ENCODE measurements around the gene TBC1D16. TPM values are rescaled to one million over a fixed set of nuclear protein-coding genes. Genes with fewer than 3 reads are reported as not detected.
A peak's percentile ranks its signal among the peaks of the same experiment; 100 is the strongest.

Gene TBC1D16
- total RNA-seq, 1 donor from 2014 or later: 55.6 TPM

DNA sequence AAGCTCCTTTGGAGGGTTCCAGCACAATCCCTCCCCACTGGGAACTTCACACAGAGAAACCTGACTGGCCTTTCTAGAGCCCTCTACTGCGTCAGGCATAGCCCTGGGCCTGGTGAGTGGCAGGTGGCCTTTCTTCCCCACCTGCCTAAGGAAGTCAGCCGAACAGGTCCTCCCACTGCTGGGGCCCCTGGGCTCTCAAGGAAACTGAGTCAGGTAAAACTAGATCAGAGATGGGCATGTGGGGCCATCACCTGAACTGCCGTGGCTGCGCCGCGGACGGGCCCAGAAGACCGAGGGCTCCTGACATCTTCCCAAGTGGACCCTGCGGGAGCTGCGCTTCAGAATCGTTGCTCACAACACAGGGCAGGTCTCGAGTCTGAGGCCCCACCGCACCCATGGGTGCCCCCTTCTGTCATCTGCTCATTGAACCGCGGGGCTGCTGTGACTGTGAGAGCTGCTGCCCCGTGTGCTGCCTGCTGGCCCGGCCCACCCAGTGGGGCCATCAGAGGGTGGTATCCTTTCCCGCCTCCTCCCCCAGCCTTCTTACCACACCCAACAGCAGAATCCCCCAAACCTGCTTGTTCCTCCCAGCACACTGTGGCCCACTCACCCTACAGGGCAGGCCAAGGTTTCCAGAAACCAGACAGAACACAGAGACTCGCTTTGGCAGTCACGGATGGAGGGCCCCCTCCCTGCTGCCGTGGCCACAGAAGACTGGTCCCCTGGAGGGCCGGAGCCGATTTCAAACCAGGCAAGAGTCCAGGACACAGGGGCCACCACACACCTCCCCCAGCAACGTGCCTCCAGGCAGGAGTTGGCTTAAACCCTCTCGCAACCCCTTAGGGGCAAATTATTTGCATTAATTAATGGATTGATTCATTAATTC, 81.1 kb downstream of the TBC1D16 start:
- intact Hi-C loops (cut with DNase I): no loop called here

DNA sequence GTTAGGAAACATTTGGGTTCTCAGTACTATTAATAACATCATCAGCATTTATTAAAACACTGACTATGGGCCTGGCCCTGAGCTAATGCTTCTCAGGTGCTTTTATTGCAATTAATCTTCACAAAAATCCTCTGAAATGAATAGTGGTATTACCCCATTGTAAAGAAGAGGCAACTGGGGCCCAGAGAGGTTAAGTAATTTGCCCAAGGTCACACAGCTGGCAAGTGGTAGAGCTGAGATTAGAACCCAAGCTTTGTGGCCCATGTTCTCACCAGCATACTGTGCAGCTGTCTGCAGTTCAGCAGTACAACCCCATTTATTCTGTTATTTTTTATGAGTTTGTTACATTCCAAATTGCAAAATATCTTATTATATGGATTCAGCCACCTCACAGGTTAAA, 82.3 kb downstream of the TBC1D16 start:
- DNase-seq (ENCODE audit: low spot score in 2 of 2): no peak
- no peak for TF ChIP-seq CTCF (IDR thresholded peaks at IDR 0.05)
- Histone ChIP-seq H3K27ac (no peak overlapping the region), H3K27me3 (no peaks in the 10 kb centered on the region), H3K9me3 (no peaks in the 10 kb centered on the region), H3K4me3 (no peak overlapping the region), H3K36me3 (peaks cover 11 to 19% of the 10 kb centered on the region in 2 donors), H3K4me1 (peaks cover 8 to 24% of the 10 kb centered on the region in 2 donors)
- intact Hi-C loops (cut with DNase I): no loop called here

More for the DNA sequence above, 81.1 kb downstream of the TBC1D16 start:
- peaks cover 8 to 24% of the 10 kb centered on the region in 2 donors for H3K4me1 ChIP-seq
- peak in 1 of 2 donors; percentile 52 for DNase-seq (ENCODE audit: low spot score in 2 of 2)
- peaks cover 1 to 7% of the 10 kb centered on the region in 2 donors for H3K36me3 ChIP-seq
- TF ChIP-seq CTCF (IDR thresholded peaks at IDR 0.05): no peak
- no peaks in the 10 kb centered on the region for H3K9me3 ChIP-seq
- no peak overlapping the region for H3K4me3 ChIP-seq
- H3K27ac ChIP-seq: no peak overlapping the region
- H3K27me3 ChIP-seq: no peaks in the 10 kb centered on the region

DNA sequence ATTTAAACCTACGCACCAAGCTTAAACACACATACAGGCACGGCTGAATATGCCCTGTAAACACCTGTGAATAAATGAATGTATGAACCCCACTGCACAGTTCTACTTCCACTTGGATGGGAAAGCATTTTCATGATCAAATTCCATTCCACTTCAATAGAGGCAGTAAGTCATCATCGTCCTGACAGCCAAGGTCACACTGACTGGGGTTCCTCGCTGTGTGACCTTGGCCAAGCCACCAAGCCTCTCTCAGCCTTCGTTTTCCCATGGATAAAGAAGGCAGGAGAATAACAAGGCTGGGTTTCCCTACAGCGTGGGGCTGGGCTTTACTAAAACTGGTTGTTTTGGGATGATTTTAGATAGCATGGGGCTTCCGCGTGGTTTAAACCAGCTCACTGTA, 82.8 kb downstream of the TBC1D16 start:
- Histone ChIP-seq H3K4me1 (peaks cover 8 to 24% of the 10 kb centered on the region in 2 donors), H3K36me3 (peaks cover 14 to 23% of the 10 kb centered on the region in 2 donors), H3K9me3 (no peaks in the 10 kb centered on the region), H3K27me3 (no peaks in the 10 kb centered on the region), H3K4me3 (no peak overlapping the region), H3K27ac (no peak overlapping the region)
- no peak for TF ChIP-seq CTCF (IDR thresholded peaks at IDR 0.05)
- DNase-seq (ENCODE audit: low spot score in 2 of 2): no peak
- intact Hi-C loops (cut with DNase I): no loop called here

- H3K4me3 ChIP-seq: peak overlapping the region in 1 of 2 donors; percentile 40
- H3K9me3 ChIP-seq: no peaks in the 10 kb centered on the region
- no peaks in the 10 kb centered on the region for H3K27me3 ChIP-seq
- H3K36me3 ChIP-seq: peaks cover 15 to 27% of the 10 kb centered on the region in 2 donors
- TF ChIP-seq CTCF (IDR thresholded peaks at IDR 0.05): no peak
- H3K4me1 ChIP-seq: peaks cover 8 to 24% of the 10 kb centered on the region in 2 donors
- intact Hi-C loops (cut with DNase I): no loop called here
- no peak for DNase-seq (ENCODE audit: low spot score in 2 of 2)
- H3K27ac ChIP-seq: peak overlapping the region in 1 of 2 donors; percentile 36
These were observed 83.3 kb downstream of the TBC1D16 start for GRCh38 chr17:79952265-79952877.

DNA sequence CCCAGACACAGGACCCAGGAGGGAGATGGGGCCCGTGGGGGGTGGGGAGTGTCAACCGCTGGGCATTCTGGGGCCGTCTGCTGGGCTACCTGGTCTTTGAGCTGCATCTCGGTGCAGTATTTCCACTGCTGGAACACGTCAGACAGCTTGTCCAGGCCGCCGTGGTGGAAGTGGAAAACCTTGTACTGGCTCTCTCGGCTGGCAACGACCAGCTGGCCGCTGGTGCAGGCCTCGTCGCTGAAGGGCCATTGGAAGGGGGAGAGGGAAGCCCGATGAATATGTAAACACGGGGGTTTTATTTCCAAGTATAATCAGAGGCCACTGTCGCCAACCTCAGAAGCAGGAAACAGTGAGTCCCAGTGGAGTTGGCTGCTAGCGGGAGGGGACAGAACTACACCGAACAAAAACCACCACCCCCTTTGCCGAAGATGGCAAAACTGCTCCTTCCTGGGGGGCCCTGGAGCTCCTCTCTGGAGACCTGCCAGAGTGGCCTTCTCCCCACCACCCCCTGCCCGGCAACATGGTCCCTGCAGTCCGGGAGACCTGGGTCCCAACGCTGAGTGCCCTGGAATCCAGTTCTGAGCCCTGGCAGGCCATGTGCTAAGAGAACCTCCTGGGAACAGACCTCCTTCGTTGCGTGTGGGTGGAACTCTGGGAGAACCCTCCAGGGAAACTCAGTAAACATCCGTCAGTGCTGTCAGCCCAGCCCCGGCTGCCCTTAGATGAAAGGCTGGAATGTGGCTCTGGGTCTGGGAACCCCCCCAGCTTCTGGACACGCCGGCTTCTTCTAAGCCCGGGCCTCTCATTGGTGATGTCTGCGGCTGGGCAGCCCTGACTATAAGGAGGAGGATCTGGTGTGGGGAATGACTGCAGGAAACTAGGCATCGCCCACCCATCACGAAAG, 84.1 kb downstream of the TBC1D16 start:
- Histone ChIP-seq H3K9me3 (no peaks in the 10 kb centered on the region), H3K27me3 (no peaks in the 10 kb centered on the region), H3K4me1 (peaks cover 8 to 24% of the 10 kb centered on the region in 2 donors), H3K4me3 (peak overlapping the region; percentile 31 to 40), H3K27ac (peak overlapping the region in 1 of 2 donors; percentile 36), H3K36me3 (peaks cover 23 to 34% of the 10 kb centered on the region in 2 donors)
- no peak for TF ChIP-seq CTCF (IDR thresholded peaks at IDR 0.05)
- peak in 1 of 2 donors; percentile 77 for DNase-seq (ENCODE audit: low spot score in 2 of 2)
- intact Hi-C loops (cut with DNase I): no loop called here
